Esophagus muscularis mucosa (tissue), 4 donors: Measurements from ENCODE around the gene PCDH1.

Source experiments
- CTCF ChIP-seq, 3 experiments: fragments of 200-600 bp in 2 of 3; fragments of 450-650 bp in 1 of 3; sonication (generic) in 2 of 3; IDR thresholded peaks; one replicate each; pipeline ENCODE4 v1.5.1; 2017 to 2019; ENCODE audit warnings: antibody characterized with exemption in 3 of 3, mild to moderate bottlenecking in 2 of 3, moderate library complexity in 1 of 3
- EP300 ChIP-seq: sonication (generic); formaldehyde crosslinking; IDR thresholded peaks from one replicate; pipeline ENCODE4 v1.6.1; 2017; ENCODE audit warnings: antibody characterized with exemption
- POLR2A ChIP-seq: fragments of 450-650 bp; IDR thresholded peaks from one replicate; pipeline ENCODE4 v1.6.1; 2017; ENCODE audit warnings: antibody characterized with exemption, moderate library complexity, mild to moderate bottlenecking, low read depth

GRCh38 chr5:141843156-141843927, 34.9 kb downstream of the PCDH1 start:
- no peak for TF ChIP-seq POLR2A
- no peak for TF ChIP-seq CTCF (IDR thresholded peaks at IDR 0.05)
- no peak for TF ChIP-seq EP300
